ENCODE results near the gene SERPINA7. TPM values are rescaled to one million over a fixed set of nuclear protein-coding genes. Genes with fewer than 3 reads are reported as not detected.
"Not testable (repeated sequence)": the region's sequence is repeated elsewhere in the genome, so short reads cannot be mapped to it uniquely, and the experiment has no call there.

SERPINA7 gene
- total and polyA plus RNA-seq, 2 donors = 0.02 to 0.05 TPM

DNA sequence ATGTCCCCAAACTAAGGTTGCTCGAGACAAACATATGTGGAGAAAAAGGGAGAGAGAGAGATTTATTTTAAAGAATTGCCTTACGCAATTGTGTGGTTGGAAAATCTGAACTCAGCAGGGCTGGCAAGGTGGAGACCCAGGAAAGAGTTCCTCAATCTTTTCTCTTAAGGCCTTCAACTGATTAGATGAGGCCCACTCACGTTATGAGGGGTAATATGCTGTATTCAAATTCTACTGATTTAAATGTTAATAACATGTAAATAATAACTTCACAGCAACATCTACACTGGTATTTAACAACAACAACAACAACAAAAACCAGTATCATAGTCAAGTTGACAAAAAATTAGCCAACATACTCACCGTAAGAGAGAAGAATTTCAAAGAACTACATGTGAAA lies 14.6 kb downstream of the SERPINA7 start:
- 94% methylated on average over 4 of the region's 4 CpGs for whole genome bisulfite sequencing
- Histone ChIP-seq H3K36me3 (ENCODE audit: control insufficient read depth in 2 of 2, insufficient read depth in 2 of 2, low read length in 1 of 2) (no peaks in the 10 kb centered on the region), H3K9me3 (ENCODE audit: control insufficient read depth in 2 of 2, insufficient read depth in 1 of 2, low read length in 1 of 2) (no peaks in the 10 kb centered on the region)

DNA sequence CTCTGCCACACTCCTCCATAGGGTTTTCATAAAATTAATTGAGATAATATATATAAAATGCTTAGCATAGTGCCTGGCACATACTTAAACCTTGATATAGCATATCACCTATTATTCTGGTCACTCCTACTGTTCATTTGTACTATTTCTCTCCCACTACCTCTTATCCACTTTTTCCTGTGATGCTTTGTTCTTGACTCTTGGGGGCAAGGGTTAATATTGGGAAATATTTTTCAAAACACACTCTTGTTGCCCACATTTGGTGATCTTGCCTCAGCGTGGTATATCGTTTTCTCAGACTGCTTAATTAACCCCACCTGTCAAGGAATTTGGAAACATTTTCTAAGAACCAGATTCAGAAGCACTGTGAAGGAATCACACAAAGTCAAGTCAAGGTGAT lies 16.3 kb downstream of the SERPINA7 start:
- Histone ChIP-seq H3K9me3 (ENCODE audit: control insufficient read depth in 2 of 2, insufficient read depth in 1 of 2, low read length in 1 of 2) (no peaks in the 10 kb centered on the region), H3K27me3 (ENCODE audit: control insufficient read depth in 2 of 2, insufficient read depth in 1 of 2, low read length in 1 of 2) (no peaks in the 10 kb centered on the region), H3K4me1 (ENCODE audit: control insufficient read depth in 2 of 2, insufficient read depth in 2 of 2, low read length in 2 of 2) (no peaks in the 10 kb centered on the region), H3K27ac (ENCODE audit: low read depth in 1 of 2, low read length in 1 of 2) (no peak overlapping the region), H3K36me3 (ENCODE audit: control insufficient read depth in 2 of 2, insufficient read depth in 2 of 2, low read length in 1 of 2) (no peaks in the 10 kb centered on the region), H3K4me3 (ENCODE audit: low read length in 2 of 2) (no peak overlapping the region)
- 97% methylated on average over 2 of the region's 2 CpGs for WGBS
- no peak for DNase-seq (ENCODE audit: low read depth in 6 of 9, low spot score in 9 of 9)

More for the DNA sequence above, 14.6 kb downstream of the SERPINA7 start:
- no peak for DNase-seq (ENCODE audit: low read depth in 6 of 9, low spot score in 9 of 9)
- H3K27me3 ChIP-seq (ENCODE audit: control insufficient read depth in 2 of 2, insufficient read depth in 1 of 2, low read length in 1 of 2) = no peaks in the 10 kb centered on the region
- no peak overlapping the region for H3K27ac ChIP-seq (ENCODE audit: low read depth in 1 of 2, low read length in 1 of 2)
- no peak overlapping the region for H3K4me3 ChIP-seq (ENCODE audit: low read length in 2 of 2)
- no peaks in the 10 kb centered on the region for H3K4me1 ChIP-seq (ENCODE audit: control insufficient read depth in 2 of 2, insufficient read depth in 2 of 2, low read length in 2 of 2)

DNA sequence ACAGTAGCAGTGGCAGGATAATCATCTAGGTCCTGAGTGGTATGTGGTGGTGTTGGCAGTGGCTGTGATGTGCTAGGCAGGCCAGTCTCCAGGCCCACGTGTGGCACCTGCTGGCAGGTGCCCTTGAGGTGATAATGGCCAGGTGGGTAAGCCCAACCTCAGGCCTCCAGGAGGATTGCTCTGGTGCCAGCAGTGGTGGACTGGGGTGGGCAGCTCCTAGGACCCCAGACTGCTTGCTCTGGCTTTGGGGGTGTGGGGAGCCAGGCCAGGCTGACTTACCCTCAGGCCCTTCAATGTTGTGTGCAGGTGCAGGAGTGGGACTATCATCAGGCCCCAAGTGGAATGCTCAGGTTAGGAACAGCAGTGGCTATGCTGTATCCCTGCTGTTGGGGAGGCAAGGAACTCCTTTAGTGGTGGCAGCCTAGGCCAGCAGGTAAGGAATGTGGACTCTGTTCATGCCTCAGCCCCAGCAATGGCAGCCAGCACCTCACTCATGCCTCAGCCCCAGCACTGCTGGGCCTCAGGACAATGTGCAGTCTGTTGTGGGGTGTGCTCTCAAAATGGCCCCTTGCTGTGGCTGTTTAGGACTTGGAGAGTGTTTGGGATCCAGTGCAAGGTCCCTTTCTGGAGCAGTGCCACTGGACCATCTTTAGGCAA lies 24.3 kb downstream of the SERPINA7 start:
- Histone ChIP-seq H3K4me1 (ENCODE audit: control insufficient read depth in 2 of 2, insufficient read depth in 2 of 2, low read length in 2 of 2) (no peaks in the 10 kb centered on the region), H3K4me3 (ENCODE audit: low read length in 2 of 2) (no peak overlapping the region), H3K9me3 (ENCODE audit: control insufficient read depth in 2 of 2, insufficient read depth in 1 of 2, low read length in 1 of 2) (peaks cover 0 to 6% of the 10 kb centered on the region in 2 donors), H3K36me3 (ENCODE audit: control insufficient read depth in 2 of 2, insufficient read depth in 2 of 2, low read length in 1 of 2) (no peaks in the 10 kb centered on the region), H3K27ac (ENCODE audit: low read depth in 1 of 2, low read length in 1 of 2) (no peak overlapping the region), H3K27me3 (ENCODE audit: control insufficient read depth in 2 of 2, insufficient read depth in 1 of 2, low read length in 1 of 2) (no peaks in the 10 kb centered on the region)
- DNase-seq (ENCODE audit: low read depth in 6 of 9, low spot score in 9 of 9) = no peak
- 87% methylated on average over 1 of the region's 1 CpG for WGBS

DNA sequence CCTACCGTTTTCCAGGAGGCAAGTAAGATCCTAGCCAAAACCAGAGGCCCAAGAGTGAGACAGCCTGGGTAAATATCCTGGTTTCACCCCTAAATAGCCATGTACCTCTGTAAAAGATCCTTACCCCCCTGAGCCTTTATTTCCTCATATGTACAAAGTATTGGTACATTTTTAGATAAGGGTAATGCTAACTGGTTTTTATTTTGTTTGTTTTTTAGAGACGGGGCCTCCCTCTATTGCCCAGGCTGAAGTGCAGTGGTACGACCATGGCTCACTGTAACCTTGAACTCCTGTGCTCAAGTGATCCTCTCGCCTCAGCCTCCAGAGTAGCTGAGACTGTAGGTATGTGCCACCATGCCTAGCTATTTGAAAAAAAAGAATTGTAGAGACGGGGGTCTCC lies 29.4 kb downstream of the SERPINA7 start:
- no peak for DNase-seq (ENCODE audit: low read depth in 6 of 9, low spot score in 9 of 9)
- no peak overlapping the region for H3K4me3 ChIP-seq (ENCODE audit: low read length in 2 of 2)
- H3K36me3 ChIP-seq (ENCODE audit: control insufficient read depth in 2 of 2, insufficient read depth in 2 of 2, low read length in 1 of 2) = no peaks in the 10 kb centered on the region
- no peaks in the 10 kb centered on the region for H3K27me3 ChIP-seq (ENCODE audit: control insufficient read depth in 2 of 2, insufficient read depth in 1 of 2, low read length in 1 of 2)
- H3K27ac ChIP-seq (ENCODE audit: low read depth in 1 of 2, low read length in 1 of 2) = no peak overlapping the region
- WGBS = 90% methylated on average over 5 of the region's 5 CpGs
- H3K9me3 ChIP-seq (ENCODE audit: control insufficient read depth in 2 of 2, insufficient read depth in 1 of 2, low read length in 1 of 2) = peaks cover 0 to 6% of the 10 kb centered on the region in 2 donors
- no peaks in the 10 kb centered on the region for H3K4me1 ChIP-seq (ENCODE audit: control insufficient read depth in 2 of 2, insufficient read depth in 2 of 2, low read length in 2 of 2)

DNA sequence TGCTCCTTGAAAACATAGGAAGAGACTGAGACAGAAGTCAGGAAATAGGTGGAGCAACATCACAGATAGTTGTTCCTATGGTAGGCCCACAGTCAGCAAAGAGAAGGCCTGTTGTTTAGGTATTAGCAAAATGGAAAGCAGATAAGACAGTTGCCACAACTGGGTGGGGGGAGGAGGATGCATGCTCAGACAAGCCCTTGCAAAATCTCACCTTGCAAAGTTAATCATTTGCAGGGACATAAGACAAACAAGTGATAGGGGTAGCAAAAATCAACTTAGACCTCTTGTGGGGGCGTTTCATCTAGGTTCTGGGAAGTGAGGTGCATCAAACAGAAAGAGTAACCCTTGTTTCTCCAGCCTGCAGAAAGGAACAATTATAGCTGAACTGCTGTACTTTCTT lies 30.7 kb downstream of the SERPINA7 start:
- Histone ChIP-seq H3K36me3 (ENCODE audit: control insufficient read depth in 2 of 2, insufficient read depth in 2 of 2, low read length in 1 of 2) (no peaks in the 10 kb centered on the region), H3K4me3 (ENCODE audit: low read length in 2 of 2) (no peak overlapping the region), H3K27me3 (ENCODE audit: control insufficient read depth in 2 of 2, insufficient read depth in 1 of 2, low read length in 1 of 2) (no peaks in the 10 kb centered on the region), H3K9me3 (ENCODE audit: control insufficient read depth in 2 of 2, insufficient read depth in 1 of 2, low read length in 1 of 2) (peaks cover 0 to 3% of the 10 kb centered on the region in 2 donors), H3K4me1 (ENCODE audit: control insufficient read depth in 2 of 2, insufficient read depth in 2 of 2, low read length in 2 of 2) (no peaks in the 10 kb centered on the region), H3K27ac (ENCODE audit: low read depth in 1 of 2, low read length in 1 of 2) (no peak overlapping the region)
- DNase-seq (ENCODE audit: low read depth in 6 of 9, low spot score in 9 of 9) = no peak
- WGBS = 42% methylated on average over 1 of the region's 1 CpG

DNA sequence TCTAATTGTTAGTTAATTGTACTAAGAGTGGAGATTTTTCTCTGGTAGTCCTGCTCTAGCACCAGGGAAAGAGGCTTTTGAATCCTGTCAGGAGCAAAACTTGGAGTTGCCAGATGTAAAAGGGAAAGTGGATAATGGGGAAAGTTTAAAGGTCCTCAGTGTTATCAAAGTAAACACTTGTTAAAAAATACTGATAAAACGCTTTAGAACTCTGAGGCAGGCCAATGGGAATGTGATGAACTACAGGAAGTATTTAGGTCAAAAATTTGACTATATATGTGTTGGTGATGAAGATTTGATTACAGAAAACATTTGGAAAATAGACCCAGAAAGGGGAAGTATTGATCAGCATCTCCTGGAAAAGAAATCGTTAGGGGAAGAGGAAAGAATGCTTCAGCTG lies 32.8 kb downstream of the SERPINA7 start:
- no peak for DNase-seq (ENCODE audit: low read depth in 6 of 9, low spot score in 9 of 9)
- Histone ChIP-seq H3K9me3 (ENCODE audit: control insufficient read depth in 2 of 2, insufficient read depth in 1 of 2, low read length in 1 of 2) (no peaks in the 10 kb centered on the region), H3K4me3 (ENCODE audit: low read length in 2 of 2) (no peak overlapping the region), H3K27ac (ENCODE audit: low read depth in 1 of 2, low read length in 1 of 2) (no peak overlapping the region), H3K4me1 (ENCODE audit: control insufficient read depth in 2 of 2, insufficient read depth in 2 of 2, low read length in 2 of 2) (no peaks in the 10 kb centered on the region), H3K36me3 (ENCODE audit: control insufficient read depth in 2 of 2, insufficient read depth in 2 of 2, low read length in 1 of 2) (no peaks in the 10 kb centered on the region), H3K27me3 (ENCODE audit: control insufficient read depth in 2 of 2, insufficient read depth in 1 of 2, low read length in 1 of 2) (no peaks in the 10 kb centered on the region)
- WGBS = 70% methylated on average over 2 of the region's 2 CpGs

DNA sequence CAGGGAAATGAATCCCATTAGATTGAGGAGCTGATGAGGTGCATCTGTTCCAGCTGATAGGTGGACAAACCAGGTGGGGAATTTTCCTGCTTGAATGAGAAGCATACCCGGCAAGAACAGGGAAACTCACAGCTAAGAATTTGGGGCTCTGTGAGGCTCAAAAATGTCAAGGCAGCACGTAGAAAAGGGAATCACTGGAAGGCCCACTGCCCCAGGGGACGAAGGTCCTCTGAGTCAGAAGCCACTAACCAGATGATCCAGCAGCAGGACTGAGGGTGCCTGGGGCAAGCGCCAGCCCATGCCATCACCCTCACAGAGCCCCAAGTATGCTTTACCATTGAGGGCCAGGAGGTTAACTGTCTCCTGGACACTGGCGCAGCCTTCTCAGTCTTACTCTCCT lies 37.9 kb downstream of the SERPINA7 start:
- H3K27me3 ChIP-seq (ENCODE audit: control insufficient read depth in 2 of 2, insufficient read depth in 1 of 2, low read length in 1 of 2); H3K4me1 ChIP-seq (ENCODE audit: control insufficient read depth in 2 of 2, insufficient read depth in 2 of 2, low read length in 2 of 2); DNase-seq (ENCODE audit: low read depth in 6 of 9, low spot score in 9 of 9); H3K9me3 ChIP-seq (ENCODE audit: control insufficient read depth in 2 of 2, insufficient read depth in 1 of 2, low read length in 1 of 2); H3K27ac ChIP-seq (ENCODE audit: low read depth in 1 of 2, low read length in 1 of 2); H3K36me3 ChIP-seq (ENCODE audit: control insufficient read depth in 2 of 2, insufficient read depth in 2 of 2, low read length in 1 of 2); H3K4me3 ChIP-seq (ENCODE audit: low read length in 2 of 2): not testable (repeated sequence)
- 93% methylated on average over 5 of the region's 5 CpGs for WGBS

DNA sequence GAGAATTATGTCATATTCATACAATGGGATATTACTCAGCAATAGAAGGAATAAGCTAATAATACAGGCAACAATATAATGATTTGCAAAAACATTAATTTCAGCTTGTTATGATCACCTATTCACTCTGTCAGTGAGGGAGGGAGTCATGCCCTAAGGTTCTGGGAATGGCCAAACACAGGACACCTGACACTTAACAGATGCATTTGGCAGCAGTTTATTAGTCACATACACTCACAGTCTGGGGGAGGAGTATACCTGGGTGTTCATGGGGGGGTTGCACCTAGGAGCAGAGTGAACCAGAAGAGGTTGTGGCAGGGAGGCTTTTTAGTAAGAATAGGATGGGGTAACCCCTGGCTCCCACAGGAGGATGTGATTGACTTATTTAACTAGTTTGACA lies 38.3 kb downstream of the SERPINA7 start:
- no peak for DNase-seq (ENCODE audit: low read depth in 6 of 9, low spot score in 9 of 9)
- Histone ChIP-seq H3K27me3 (ENCODE audit: control insufficient read depth in 2 of 2, insufficient read depth in 1 of 2, low read length in 1 of 2) (no peaks in the 10 kb centered on the region), H3K4me1 (ENCODE audit: control insufficient read depth in 2 of 2, insufficient read depth in 2 of 2, low read length in 2 of 2) (no peaks in the 10 kb centered on the region)

DNA sequence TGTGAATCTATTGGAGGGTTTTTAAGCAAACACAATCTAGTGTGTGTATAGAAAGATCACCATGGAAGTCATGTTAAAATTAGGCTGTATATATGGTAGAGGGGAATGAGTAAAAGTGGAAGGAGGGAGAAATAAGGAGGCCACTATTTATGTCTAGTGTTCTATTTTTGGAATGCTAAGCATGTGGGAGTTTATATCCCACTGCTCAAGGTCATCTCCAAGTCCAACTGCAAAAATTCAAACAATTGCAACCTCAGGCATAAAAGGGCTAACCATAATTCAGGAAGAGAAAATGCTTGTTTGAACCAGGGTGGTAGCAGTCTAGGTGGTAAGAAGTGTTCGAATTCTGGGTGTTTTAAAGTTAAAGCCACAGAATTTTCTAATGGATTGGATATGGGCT lies 39.2 kb downstream of the SERPINA7 start:
- H3K4me1 ChIP-seq (ENCODE audit: control insufficient read depth in 2 of 2, insufficient read depth in 2 of 2, low read length in 2 of 2) = no peaks in the 10 kb centered on the region
- WGBS = 68% methylated on average over 1 of the region's 1 CpG
- H3K36me3 ChIP-seq (ENCODE audit: control insufficient read depth in 2 of 2, insufficient read depth in 2 of 2, low read length in 1 of 2) = no peaks in the 10 kb centered on the region
- H3K27me3 ChIP-seq (ENCODE audit: control insufficient read depth in 2 of 2, insufficient read depth in 1 of 2, low read length in 1 of 2) = no peaks in the 10 kb centered on the region
- H3K4me3 ChIP-seq (ENCODE audit: low read length in 2 of 2) = no peak overlapping the region
- H3K9me3 ChIP-seq (ENCODE audit: control insufficient read depth in 2 of 2, insufficient read depth in 1 of 2, low read length in 1 of 2) = no peaks in the 10 kb centered on the region
- H3K27ac ChIP-seq (ENCODE audit: low read depth in 1 of 2, low read length in 1 of 2) = no peak overlapping the region
- no peak for DNase-seq (ENCODE audit: low read depth in 6 of 9, low spot score in 9 of 9)

More for the DNA sequence above, 38.3 kb downstream of the SERPINA7 start:
- no peaks in the 10 kb centered on the region for H3K9me3 ChIP-seq (ENCODE audit: control insufficient read depth in 2 of 2, insufficient read depth in 1 of 2, low read length in 1 of 2)
- no peaks in the 10 kb centered on the region for H3K36me3 ChIP-seq (ENCODE audit: control insufficient read depth in 2 of 2, insufficient read depth in 2 of 2, low read length in 1 of 2)
- H3K27ac ChIP-seq (ENCODE audit: low read depth in 1 of 2, low read length in 1 of 2) = no peak overlapping the region
- no peak overlapping the region for H3K4me3 ChIP-seq (ENCODE audit: low read length in 2 of 2)

DNA sequence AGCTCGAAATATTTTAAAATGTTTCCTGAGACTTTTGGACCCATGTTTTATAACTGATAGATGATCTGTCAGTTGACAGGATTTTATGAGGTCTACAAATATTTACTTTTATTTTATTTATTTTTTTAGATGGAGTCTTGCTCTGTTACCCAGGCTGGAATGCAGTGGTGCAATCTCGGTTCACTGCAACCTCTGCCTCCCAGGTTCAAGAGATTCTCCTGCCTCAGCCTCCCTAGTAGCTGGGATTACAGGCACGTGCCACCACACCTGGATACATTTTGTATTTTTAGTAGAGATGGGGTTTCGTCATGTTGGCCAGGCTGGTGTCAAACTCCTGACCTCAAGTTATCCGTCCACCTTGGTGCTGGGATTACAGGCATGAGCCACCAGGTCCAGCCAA lies 50.0 kb downstream of the SERPINA7 start:
- WGBS = 87% methylated on average over 5 of the region's 5 CpGs
- H3K4me3 ChIP-seq (ENCODE audit: low read length in 2 of 2); H3K36me3 ChIP-seq (ENCODE audit: control insufficient read depth in 2 of 2, insufficient read depth in 2 of 2, low read length in 1 of 2); H3K4me1 ChIP-seq (ENCODE audit: control insufficient read depth in 2 of 2, insufficient read depth in 2 of 2, low read length in 2 of 2); H3K9me3 ChIP-seq (ENCODE audit: control insufficient read depth in 2 of 2, insufficient read depth in 1 of 2, low read length in 1 of 2); DNase-seq (ENCODE audit: low read depth in 6 of 9, low spot score in 9 of 9); H3K27ac ChIP-seq (ENCODE audit: low read depth in 1 of 2, low read length in 1 of 2); H3K27me3 ChIP-seq (ENCODE audit: control insufficient read depth in 2 of 2, insufficient read depth in 1 of 2, low read length in 1 of 2): not testable (repeated sequence)

Data from thymus (tissue), 11 donors.